ENCODE results near the gene PHC2. TPM values are rescaled to one million over a fixed set of nuclear protein-coding genes. Genes with fewer than 3 reads are reported as not detected.

The PHC2 gene
- total RNA-seq, 6 donors from 2014 or later: 103 to 173 (median 129) TPM

DNA sequence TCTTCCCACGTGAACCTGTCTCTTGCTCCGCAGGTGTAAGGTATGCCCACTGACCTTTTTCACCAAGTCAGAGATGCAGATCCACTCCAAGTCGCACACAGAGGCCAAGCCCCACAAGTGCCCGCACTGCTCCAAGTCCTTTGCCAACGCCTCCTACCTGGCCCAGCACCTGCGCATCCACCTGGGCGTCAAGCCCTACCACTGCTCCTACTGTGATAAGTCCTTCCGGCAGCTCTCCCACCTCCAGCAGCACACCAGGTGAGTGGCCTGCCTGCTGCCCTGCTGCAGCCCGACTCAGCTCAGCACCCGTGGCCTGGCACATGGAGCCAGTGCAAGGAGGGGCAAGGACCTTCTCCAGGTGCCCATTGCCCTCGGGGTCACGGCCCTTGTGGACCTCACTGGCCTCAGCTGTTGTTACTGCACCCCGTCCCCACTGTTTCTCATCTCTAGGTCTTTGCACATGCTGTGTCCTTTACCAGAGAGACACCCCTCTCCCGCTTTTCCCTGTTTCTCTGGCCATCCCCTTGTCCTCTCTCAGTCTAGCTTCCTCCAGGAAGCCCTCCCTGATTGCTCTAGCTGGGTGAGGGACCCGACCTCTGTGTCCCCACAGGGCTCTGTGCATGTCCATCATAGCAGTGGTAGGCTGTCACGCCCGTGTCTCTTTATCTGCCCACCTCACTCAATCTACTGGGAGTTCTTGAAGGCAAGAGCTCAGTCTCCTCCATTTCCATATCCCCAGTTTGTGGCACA lies 149.2 kb downstream of the PHC2 start:
- peaks cover 0 to 3% (median 1%) of the 10 kb centered on the region in 4 donors for H3K4me1 ChIP-seq
- peaks cover 8 to 56% (median 34%) of the 10 kb centered on the region in 4 donors for H3K36me3 ChIP-seq
- TF ChIP-seq POLR2A (IDR thresholded peaks at IDR 0.05): no peak
- TF ChIP-seq POLR2AphosphoS5 (IDR thresholded peaks at IDR 0.05): no peak
- TF ChIP-seq, protein P1, sequence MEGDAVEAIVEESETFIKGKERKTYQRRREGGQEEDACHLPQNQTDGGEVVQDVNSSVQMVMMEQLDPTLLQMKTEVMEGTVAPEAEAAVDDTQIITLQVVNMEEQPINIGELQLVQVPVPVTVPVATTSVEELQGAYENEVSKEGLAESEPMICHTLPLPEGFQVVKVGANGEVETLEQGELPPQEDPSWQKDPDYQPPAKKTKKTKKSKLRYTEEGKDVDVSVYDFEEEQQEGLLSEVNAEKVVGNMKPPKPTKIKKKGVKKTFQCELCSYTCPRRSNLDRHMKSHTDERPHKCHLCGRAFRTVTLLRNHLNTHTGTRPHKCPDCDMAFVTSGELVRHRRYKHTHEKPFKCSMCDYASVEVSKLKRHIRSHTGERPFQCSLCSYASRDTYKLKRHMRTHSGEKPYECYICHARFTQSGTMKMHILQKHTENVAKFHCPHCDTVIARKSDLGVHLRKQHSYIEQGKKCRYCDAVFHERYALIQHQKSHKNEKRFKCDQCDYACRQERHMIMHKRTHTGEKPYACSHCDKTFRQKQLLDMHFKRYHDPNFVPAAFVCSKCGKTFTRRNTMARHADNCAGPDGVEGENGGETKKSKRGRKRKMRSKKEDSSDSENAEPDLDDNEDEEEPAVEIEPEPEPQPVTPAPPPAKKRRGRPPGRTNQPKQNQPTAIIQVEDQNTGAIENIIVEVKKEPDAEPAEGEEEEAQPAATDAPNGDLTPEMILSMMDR (IDR thresholded peaks at IDR 0.05): no peak
- no peak for TF ChIP-seq EP300 (IDR thresholded peaks at IDR 0.05)
- WGBS, 2 donors: 94% methylated on average over 15 to 17 of the region's 17 CpGs
- ATAC-seq (ENCODE audit: low FRiP score in 2 of 2) (no peak), DNase-seq (peak in 1 of 2 donors; percentile 54)
- H3K27me3 ChIP-seq: no peaks in the 10 kb centered on the region
- H3K27ac ChIP-seq: no peak overlapping the region
- no peak overlapping the region for H3K4me3 ChIP-seq
- no peaks in the 10 kb centered on the region for H3K9me3 ChIP-seq

DNA sequence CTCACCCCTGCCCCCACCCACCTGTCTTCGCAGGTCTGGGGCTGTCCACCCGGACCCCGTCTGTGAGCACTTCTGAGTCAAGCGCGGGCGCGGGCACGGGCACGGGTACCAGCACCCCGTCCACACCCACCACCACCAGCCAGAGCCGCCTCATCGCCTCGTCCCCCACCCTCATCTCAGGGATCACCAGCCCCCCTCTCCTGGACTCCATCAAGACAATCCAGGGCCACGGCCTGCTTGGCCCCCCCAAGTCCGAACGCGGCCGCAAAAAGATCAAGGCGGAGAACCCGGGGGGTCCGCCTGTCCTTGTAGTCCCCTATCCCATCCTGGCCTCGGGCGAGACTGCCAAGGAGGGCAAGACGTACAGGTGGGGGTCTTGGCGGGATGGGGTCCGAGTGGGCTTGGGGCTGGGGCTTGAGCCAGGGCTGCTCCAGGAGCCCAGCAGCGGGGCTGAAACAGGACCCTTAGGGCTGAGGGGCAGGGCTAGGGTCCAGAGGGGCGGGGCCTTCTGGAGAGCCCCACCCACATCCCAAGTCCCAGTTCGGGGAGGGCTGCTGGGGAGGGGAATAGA lies 150.7 kb downstream of the PHC2 start:
- Histone ChIP-seq H3K9me3 (no peaks in the 10 kb centered on the region), H3K4me3 (no peak overlapping the region), H3K4me1 (peaks cover 0 to 3% (median 0%) of the 10 kb centered on the region in 4 donors), H3K27ac (no peak overlapping the region), H3K27me3 (no peaks in the 10 kb centered on the region), H3K36me3 (peaks cover 8 to 70% (median 40%) of the 10 kb centered on the region in 4 donors)
- TF ChIP-seq, protein P1 (IDR thresholded peaks at IDR 0.05): no peak
- TF ChIP-seq POLR2AphosphoS5 (IDR thresholded peaks at IDR 0.05) (no peak), EP300 (IDR thresholded peaks at IDR 0.05) (no peak), POLR2A (IDR thresholded peaks at IDR 0.05) (no peak)
- WGBS, 2 donors: 98% methylated on average over 25 to 29 of the region's 29 CpGs
- peak in 1 of 2 donors; percentile 70 for DNase-seq
- peak in 1 of 2 donors; percentile 34 for ATAC-seq (ENCODE audit: low FRiP score in 2 of 2)

DNA sequence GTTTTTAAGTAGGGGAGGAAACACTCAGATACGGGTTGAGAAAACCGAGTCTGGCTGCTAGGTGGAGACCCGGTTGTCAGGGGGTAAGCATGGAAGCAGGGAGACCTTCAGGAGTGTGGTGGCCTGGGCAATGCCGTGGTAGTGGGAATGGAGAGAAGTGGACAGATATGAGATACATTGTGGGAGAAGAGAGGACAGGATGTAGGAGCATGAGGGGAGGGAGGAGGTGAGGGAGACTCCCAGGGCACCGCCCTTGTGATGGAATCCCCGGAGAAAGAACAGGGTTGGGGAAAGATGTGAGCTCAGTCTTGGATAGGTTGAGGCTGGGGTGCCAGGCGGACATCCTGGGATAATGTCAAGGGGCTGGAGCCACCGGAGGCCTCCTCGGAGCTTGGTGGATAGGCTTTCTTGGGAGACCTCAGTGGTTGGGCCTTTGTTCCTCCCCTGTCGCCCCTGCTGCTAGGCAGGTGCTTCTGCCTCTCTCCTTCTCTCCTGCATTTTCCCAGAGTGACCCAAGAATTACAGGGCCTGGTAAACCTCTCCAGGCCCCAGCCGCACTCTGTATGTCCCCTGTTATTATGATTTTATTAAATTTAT lies 153.3 kb downstream of the PHC2 start:
- TF ChIP-seq, protein P1 (IDR thresholded peaks at IDR 0.05): no peak
- TF ChIP-seq POLR2AphosphoS5 (IDR thresholded peaks at IDR 0.05) (no peak), EP300 (IDR thresholded peaks at IDR 0.05) (no peak), POLR2A (IDR thresholded peaks at IDR 0.05) (no peak)
- Histone ChIP-seq H3K4me3 (no peak overlapping the region), H3K9me3 (no peaks in the 10 kb centered on the region), H3K4me1 (peaks cover 0 to 5% (median under 1%) of the 10 kb centered on the region in 4 donors), H3K27me3 (no peaks in the 10 kb centered on the region), H3K36me3 (peaks cover 8 to 65% (median 37%) of the 10 kb centered on the region in 4 donors), H3K27ac (no peak overlapping the region)
- DNase-seq (no peak), ATAC-seq (ENCODE audit: low FRiP score in 2 of 2) (no peak)
- WGBS, 2 donors: 93 to 95% methylated on average over 11 of the region's 11 CpGs

DNA sequence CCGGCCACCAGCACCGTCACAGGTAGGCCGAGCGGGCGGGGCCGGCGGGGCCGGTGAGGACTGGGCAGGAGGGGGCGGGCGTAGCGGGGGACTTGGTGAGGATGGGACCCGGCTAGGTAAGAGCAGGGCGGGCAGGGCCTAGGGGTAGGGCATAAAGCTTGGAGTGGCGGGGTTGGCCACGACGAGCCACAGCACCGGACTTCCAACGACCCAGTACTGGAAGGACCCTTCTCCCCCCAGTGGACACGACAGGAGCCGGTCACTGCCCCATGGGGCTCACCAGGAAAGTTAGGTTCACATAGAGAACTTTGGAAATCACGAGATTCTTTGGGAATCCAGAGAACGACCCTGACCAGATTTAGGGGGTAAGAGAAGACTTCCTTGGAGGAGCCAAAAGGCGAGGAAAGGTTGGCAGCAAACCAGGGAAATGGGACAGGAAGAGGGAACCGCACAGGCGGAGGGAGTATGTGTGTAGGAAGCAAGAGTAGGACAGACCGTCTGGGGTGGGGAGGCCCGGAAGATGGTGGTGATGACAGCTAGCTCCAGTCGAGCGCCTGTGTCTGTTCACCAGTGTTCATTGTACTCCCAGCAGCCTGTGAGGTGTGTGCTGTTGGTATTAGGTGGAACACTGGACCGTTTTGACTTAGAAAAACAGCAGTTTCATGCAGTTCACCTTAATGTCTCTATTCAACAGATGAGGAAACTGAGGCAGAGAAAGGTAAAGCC lies 154.2 kb downstream of the PHC2 start:
- H3K4me3 ChIP-seq: no peak overlapping the region
- TF ChIP-seq, protein P1 (IDR thresholded peaks at IDR 0.05): no peak
- TF ChIP-seq POLR2AphosphoS5 (IDR thresholded peaks at IDR 0.05) (no peak), POLR2A (IDR thresholded peaks at IDR 0.05) (no peak), EP300 (IDR thresholded peaks at IDR 0.05) (no peak)
- 85 to 90% methylated on average over 17 to 24 of the region's 30 CpGs for WGBS, 2 donors

More for the DNA sequence above, 154.2 kb downstream of the PHC2 start:
- Histone ChIP-seq H3K9me3 (no peaks in the 10 kb centered on the region), H3K27ac (no peak overlapping the region), H3K4me1 (peaks cover 0 to 11% (median 5%) of the 10 kb centered on the region in 4 donors), H3K36me3 (peaks cover 8 to 58% (median 32%) of the 10 kb centered on the region in 4 donors), H3K27me3 (no peaks in the 10 kb centered on the region)
- ATAC-seq (ENCODE audit: low FRiP score in 2 of 2) (no peak), DNase-seq (no peak)
